Tibial artery (tissue), 4 donors: ENCODE results near the gene NME8.

ENCODE experiments used
- DNase-seq, 2 donors: peaks; one replicate each; pipeline ENCODE4 v3.0.0-alpha.2; 2019
- H3K27ac ChIP-seq, 2 donors: fragments of 200-600 bp; sonication (generic) in 1 of 2; 1 replicate in 1 of 2; 2 replicates in 1 of 2; pipeline ENCODE4 v1.5.1; 2018 to 2019; ENCODE audit warnings: mild to moderate bottlenecking in 1 of 2
- H3K27me3 ChIP-seq, 2 donors: fragments of 200-600 bp; sonication (generic) in 1 of 2; one replicate each; pipeline versions ENCODE4 v1.5.1 to v1.6.0; 2016 to 2019
- H3K36me3 ChIP-seq, 3 donors: fragments of 200-600 bp; sonication (generic) in 2 of 3; one replicate each; pipeline ENCODE4 v1.5.1; 2016 to 2019; ENCODE audit warnings: mild to moderate bottlenecking in 2 of 3
- H3K4me1 ChIP-seq, 4 donors: fragments of 200-600 bp; sonication (generic) in 2 of 4; 1 replicate in 3 of 4; 2 replicates in 1 of 4; pipeline ENCODE4 v1.5.1; 2016 to 2019
- H3K4me3 ChIP-seq, 2 donors: fragments of 200-600 bp; sonication (generic) in 1 of 2; 1 replicate in 1 of 2; 2 replicates in 1 of 2; pipeline ENCODE4 v1.5.1; 2018 to 2019; ENCODE audit warnings: mild to moderate bottlenecking in 2 of 2
- H3K9me3 ChIP-seq, 3 donors: fragments of 200-600 bp; sonication (generic) in 1 of 3; one replicate each; pipeline ENCODE4 v1.5.1; 2016 to 2019
- CTCF ChIP-seq, 2 experiments: fragments of 200-600 bp in 1 of 2; fragments of 450-650 bp in 1 of 2; IDR thresholded peaks; one replicate each; pipeline ENCODE4 v1.5.1; 2017 to 2019; ENCODE audit warnings: antibody characterized with exemption in 2 of 2, mild to moderate bottlenecking in 1 of 2, moderate library complexity in 1 of 2
- intact Hi-C: fragments of 100-400 bp; cut with DNase I; formaldehyde crosslinking; loops from one replicate; pipeline ENCODE4 v1.15.0; 2023; ENCODE audit warnings: low total_unique reads

NME8 gene

GRCh38 chr7:37825038-37825437, 23.4 kb upstream of the NME8 start:
- DNase-seq, result no peak

GRCh38 chr7:37826825-37827224, 21.6 kb upstream of the NME8 start:
- no peak for TF ChIP-seq CTCF (IDR thresholded peaks at IDR 0.05)
- no peak overlapping the region for H3K4me3 ChIP-seq
- no peak overlapping the region for H3K27ac ChIP-seq
- H3K36me3 ChIP-seq, result no peaks in the 10 kb centered on the region
- H3K4me1 ChIP-seq, result no peaks in the 10 kb centered on the region
- DNase-seq, result no peak
- H3K9me3 ChIP-seq, result no peaks in the 10 kb centered on the region
- no peaks in the 10 kb centered on the region for H3K27me3 ChIP-seq
- intact Hi-C loops, result no loop called here

More at GRCh38 chr7:37825038-37825437, 23.4 kb upstream of the NME8 start:
- TF ChIP-seq CTCF (IDR thresholded peaks at IDR 0.05), result no peak
- H3K27me3 ChIP-seq, result no peaks in the 10 kb centered on the region
- H3K4me1 ChIP-seq, result no peaks in the 10 kb centered on the region
- intact Hi-C loops, result no loop called here
- no peak overlapping the region for H3K27ac ChIP-seq
- peaks cover 0 to 6% (median 0%) of the 10 kb centered on the region in 3 donors for H3K9me3 ChIP-seq
- no peaks in the 10 kb centered on the region for H3K36me3 ChIP-seq
- no peak overlapping the region for H3K4me3 ChIP-seq

GRCh38 chr7:37831244-37831643, 17.2 kb upstream of the NME8 start:
- H3K9me3 ChIP-seq, result no peaks in the 10 kb centered on the region
- peaks cover 0 to 6% (median 2%) of the 10 kb centered on the region in 4 donors for H3K4me1 ChIP-seq
- no peak overlapping the region for H3K4me3 ChIP-seq
- no peak for DNase-seq
- TF ChIP-seq CTCF (IDR thresholded peaks at IDR 0.05), result no peak
- H3K27ac ChIP-seq, result no peak overlapping the region
- H3K36me3 ChIP-seq, result no peaks in the 10 kb centered on the region
- no peaks in the 10 kb centered on the region for H3K27me3 ChIP-seq
- intact Hi-C loops, result loop anchor here (5.0 kb wide), 2 partner anchors 204 to 599 kb away; no protein-coding TSS in a partner anchor

GRCh38 chr7:37832194-37832593, 16.2 kb upstream of the NME8 start:
- no peaks in the 10 kb centered on the region for H3K9me3 ChIP-seq
- H3K36me3 ChIP-seq, result no peaks in the 10 kb centered on the region
- DNase-seq, result peak; percentile 81 to 84
- H3K4me1 ChIP-seq, result peaks cover 0 to 6% (median 2%) of the 10 kb centered on the region in 4 donors
- H3K4me3 ChIP-seq, result no peak overlapping the region
- no peaks in the 10 kb centered on the region for H3K27me3 ChIP-seq
- H3K27ac ChIP-seq, result no peak overlapping the region
- intact Hi-C loops, result loop anchor here (5.0 kb wide), 2 partner anchors 205 to 600 kb away; no protein-coding TSS in a partner anchor
- peak in 1 of 2 experiments; percentile 24 for TF ChIP-seq CTCF (IDR thresholded peaks at IDR 0.05)

GRCh38 chr7:37833107-37833817, 15.1 kb upstream of the NME8 start:
- Histone ChIP-seq H3K9me3 (no peaks in the 10 kb centered on the region), H3K36me3 (no peaks in the 10 kb centered on the region), H3K4me1 (peaks cover 0 to 6% (median 2%) of the 10 kb centered on the region in 4 donors), H3K4me3 (peak overlapping the region; percentile 25 to 50), H3K27me3 (no peaks in the 10 kb centered on the region), H3K27ac (no peak overlapping the region)
- TF ChIP-seq CTCF (IDR thresholded peaks at IDR 0.05), result peak; percentile 61 to 70
- peak in 1 of 2 donors; percentile 21 for DNase-seq
- intact Hi-C loops, result loop anchor here (5.0 kb wide), 2 partner anchors 206 to 601 kb away; no protein-coding TSS in a partner anchor
